NCI-H748 (cell line): ENCODE measurements around the gene TUBA8.
"Not testable (repeated sequence)": the region's sequence is repeated elsewhere in the genome, so short reads cannot be mapped to it uniquely, and the experiment has no call there.

Source experiments
- DNase-seq: peaks from one replicate; lab custom pipeline; 2025; ENCODE audit not compliant: unreplicated experiment; lab: John Stamatoyannopoulos, UW

TUBA8 gene

GRCh38 chr22:18110194-18110953 is at the start of gene TUBA8:
TUBA8 (plus strand) TSS chr22:18110809; CDS start chr22:18110866, 57 bp downstream.
- DNase-seq: peak; percentile 67

DNA sequence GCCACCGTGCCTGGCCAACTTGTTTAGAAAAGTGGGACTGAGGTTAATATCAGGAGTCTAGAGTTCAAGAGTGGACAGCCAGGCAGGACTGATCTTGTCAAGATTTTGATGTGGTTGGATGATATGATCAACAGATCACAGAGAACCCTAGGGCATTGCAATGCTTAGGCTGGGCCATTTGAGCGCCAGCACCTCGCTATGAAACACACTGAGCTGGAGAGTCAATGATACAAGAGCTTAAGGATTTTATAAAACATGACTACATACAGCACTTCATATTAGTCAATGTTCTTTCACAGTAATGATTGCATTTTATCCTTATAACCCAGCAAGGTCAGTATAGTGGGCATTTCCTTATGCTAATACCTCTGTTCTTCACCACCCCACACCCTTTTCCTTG is 48.2 kb upstream of the TUBA8 start:
- no peak for DNase-seq

GRCh38 chr22:18063306-18063705 is 47.3 kb upstream of the TUBA8 start:
- DNase-seq: no peak

DNA sequence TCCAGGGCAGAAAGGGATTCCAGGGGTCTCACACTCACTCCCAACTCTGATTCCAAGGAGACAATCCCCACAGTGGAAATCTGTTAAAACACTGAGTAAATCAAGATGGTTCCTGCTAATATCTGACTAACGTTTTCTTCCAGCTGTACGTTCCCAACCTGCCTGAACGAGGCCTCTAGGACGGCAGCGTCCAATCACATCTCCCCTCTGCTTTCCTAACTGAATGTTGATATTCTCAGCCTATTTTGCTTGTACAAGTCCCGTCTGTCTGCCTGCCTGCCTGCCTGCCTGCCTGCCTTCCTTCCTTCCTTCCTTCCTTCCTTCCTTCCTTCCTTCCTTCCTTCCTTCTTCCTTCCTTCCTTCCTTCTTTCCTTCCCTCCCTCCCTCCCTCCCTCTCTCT is 46.9 kb upstream of the TUBA8 start:
- DNase-seq: not testable (repeated sequence)

GRCh38 chr22:18064636-18065035 is 46.0 kb upstream of the TUBA8 start:
- no peak for DNase-seq

DNA sequence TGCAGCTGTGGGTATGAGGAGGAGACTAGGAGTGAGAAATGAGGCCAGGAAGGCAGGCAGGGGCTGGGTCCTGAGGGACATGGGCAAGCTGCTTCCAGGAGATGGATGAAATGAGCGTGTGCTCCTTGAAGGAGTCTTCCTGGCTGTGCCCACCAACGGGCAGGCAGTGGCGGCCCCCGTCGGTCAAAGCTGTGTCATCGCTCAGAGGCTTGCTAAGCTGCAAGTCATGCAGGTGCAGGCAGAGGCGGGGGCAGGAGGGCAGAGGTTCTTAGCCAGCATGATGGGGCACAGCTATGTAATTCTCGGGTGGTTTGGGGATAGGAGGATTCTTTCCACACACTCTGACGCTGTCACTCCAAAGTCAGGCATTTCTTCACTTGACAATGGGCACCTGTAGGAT is 45.4 kb upstream of the TUBA8 start:
- no peak for DNase-seq

- DNase-seq: no peak
Measured at GRCh38 chr22:18066181-18066859, 44.3 kb upstream of the TUBA8 start.

GRCh38 chr22:18067121-18067520 is 43.5 kb upstream of the TUBA8 start:
- DNase-seq: no peak

- no peak for DNase-seq
Measured at GRCh38 chr22:18067548-18068341, 42.9 kb upstream of the TUBA8 start.

DNA sequence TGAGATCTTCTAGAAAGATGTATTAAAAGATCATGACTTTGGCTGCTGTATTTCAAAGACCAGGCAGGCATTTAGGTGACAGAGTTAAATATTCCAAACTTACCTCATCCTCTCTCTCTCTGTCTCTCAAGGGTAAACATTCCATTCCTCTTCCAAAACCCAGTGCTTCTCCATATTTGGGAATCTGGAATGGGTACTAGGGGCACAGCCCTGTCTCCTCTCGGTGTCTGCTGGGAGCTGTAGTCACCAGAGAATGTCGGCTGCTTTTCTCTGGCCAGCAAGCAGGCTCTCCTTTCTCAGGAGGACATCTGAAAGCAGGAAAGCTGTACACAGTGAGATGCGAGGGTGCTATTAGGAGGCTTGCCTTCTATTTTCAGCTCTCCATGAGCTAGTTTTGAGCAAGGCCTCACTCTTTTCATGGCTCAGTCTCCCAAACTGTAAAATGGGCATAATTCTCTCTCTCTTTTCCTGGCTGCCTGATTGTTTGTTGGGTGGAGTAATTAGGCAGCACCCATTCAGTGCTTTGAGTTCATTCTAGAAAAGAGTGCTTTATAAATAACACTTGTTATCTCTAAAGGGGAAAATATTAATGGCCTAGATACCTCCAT is 42.1 kb upstream of the TUBA8 start:
- DNase-seq: no peak

- no peak for DNase-seq
Measured at GRCh38 chr22:18069041-18069440, 41.6 kb upstream of the TUBA8 start.

- DNase-seq: no peak
Measured at GRCh38 chr22:18070041-18070440, 40.6 kb upstream of the TUBA8 start.

GRCh38 chr22:18070556-18071306 is 39.9 kb upstream of the TUBA8 start:
- no peak for DNase-seq

- not testable (repeated sequence) for DNase-seq
Measured at GRCh38 chr22:18071307-18071967, 39.2 kb upstream of the TUBA8 start.

GRCh38 chr22:18071968-18072310 is 38.7 kb upstream of the TUBA8 start:
- DNase-seq: no peak

DNA sequence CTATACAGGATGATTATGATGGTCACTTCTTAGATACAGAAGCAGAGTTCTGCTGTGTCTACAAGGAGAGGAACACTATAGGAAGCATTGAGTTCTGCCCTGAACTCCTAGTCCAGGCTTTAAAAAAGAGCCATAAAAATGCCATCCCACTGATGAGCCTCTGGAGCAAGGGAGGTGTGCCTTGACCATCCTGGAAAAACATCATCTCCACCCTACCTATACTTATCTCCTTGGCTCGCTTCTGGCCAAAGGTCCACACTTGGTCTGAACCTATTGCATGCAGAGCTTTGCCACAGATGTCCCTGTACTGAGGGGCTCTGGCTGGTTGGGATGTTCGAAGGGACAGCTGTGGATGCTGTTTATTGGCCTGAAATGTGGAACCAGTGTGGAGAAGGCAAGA is 37.1 kb upstream of the TUBA8 start:
- no peak for DNase-seq

DNA sequence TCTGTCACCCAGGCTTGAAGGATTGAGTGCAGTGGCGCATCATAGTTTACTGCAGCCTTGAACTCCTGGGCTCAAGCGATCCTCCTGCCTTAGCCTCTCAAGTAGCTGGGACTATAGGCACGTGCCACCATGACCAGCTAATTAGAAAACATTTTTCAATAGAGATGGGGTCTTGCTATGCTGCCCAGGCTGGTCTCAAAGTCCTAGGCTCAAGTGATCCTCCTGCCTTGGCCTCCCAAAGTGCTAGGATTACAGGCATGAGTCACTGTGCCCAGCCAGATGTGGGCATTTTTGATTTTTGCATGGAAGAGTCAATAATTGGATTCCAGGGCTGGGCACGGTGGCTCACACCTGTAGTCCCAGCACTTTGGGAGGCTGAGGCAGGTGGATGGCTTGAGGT is 36.7 kb upstream of the TUBA8 start:
- not testable (repeated sequence) for DNase-seq

DNA sequence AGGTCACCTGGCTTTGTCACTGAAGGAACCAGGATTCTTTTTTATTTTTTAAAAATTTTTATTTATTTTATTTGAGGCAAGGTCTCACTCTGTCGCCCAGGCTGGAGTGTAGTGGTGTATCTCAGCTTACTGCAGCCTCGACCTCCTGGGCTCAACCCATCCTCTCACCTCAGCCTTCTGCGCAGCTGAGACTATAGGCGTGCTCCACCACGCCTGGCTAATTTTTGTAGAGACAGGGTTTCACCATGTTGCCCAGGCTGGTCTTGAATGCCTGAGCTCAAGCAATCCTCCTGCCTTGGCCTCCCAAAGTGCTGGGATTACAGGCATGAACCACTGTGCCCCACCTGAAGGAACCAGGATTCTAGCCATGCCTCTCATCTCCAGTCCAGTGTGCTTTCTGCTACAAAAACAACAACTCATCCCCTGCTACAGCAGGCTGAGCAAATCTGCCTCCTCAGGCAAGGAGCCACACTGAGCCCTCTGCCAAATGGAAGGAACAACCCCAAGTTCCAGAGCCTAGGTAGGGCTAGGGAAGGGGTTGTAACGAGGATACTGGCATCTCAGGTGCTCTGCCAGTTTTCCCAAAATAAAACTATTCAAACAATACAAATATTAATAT is 35.4 kb upstream of the TUBA8 start:
- DNase-seq: no peak

DNA sequence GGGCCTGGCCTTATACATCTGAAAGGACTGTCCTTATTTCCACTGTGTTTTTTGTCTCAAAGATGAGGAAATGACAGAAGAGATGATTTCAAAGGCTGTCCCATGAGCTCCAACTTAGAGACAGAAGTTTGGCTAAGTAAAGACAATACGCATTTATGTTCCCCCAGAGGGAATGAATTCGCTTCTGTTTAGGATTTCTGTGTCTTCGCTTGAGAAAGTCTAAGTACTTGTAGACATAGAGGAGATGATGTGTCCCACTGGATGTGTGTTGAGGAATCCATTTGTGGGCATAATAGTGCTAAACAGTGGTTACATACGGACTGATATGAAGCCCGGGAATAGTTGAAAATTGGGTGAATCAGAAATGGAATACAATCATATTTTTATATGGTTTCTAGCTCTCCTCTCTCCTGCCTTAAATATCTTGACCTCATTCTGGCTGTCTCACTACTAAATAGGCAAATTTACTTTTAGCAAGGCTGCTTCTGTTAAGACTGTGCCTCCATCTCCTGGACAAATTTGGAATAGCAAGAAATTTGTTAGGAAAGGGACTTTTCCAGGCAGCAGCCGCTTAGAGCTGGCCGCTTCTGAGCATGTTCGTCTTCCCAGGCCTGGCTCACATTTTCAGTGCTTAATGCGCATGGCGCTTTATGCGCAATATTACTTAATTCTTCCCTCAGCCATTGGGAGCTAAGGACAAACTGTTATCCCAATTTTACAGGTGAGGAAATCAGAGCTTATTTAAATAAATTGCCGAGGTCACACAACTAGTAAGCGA is 34.7 kb upstream of the TUBA8 start:
- peak; percentile 84 for DNase-seq
